Stimulated activated CD4-positive, alpha-beta T cell treated with anti-CD3 and anti-CD28 coated beads, Interleukin-15, amount 100 ng/mL, for 48 hours (primary cell): ENCODE data around the gene ATP2B1.

ENCODE experiments used
- DNase-seq, 2 donors: peaks; one replicate each; pipeline ENCODE4 v3.0.0-alpha.2; 2020; ENCODE audit warnings: low read depth in 2 of 2

Gene ATP2B1

GRCh38 chr12:89692439-89692838 lies 16.2 kb downstream of the ATP2B1 start:
- DNase-seq = no peak

- DNase-seq = no peak
These were observed 17.0 kb downstream of the ATP2B1 start for GRCh38 chr12:89691659-89692058.

- no peak for DNase-seq
These were observed 17.7 kb downstream of the ATP2B1 start for GRCh38 chr12:89690925-89691324.

GRCh38 chr12:89689306-89689705 lies 19.3 kb downstream of the ATP2B1 start:
- no peak for DNase-seq

- no peak for DNase-seq
These were observed 22.3 kb downstream of the ATP2B1 start for GRCh38 chr12:89686311-89686710.

GRCh38 chr12:89685363-89685972 lies 23.2 kb downstream of the ATP2B1 start:
- DNase-seq = no peak

GRCh38 chr12:89684136-89684535 lies 24.5 kb downstream of the ATP2B1 start:
- no peak for DNase-seq

- DNase-seq = no peak
These were observed 26.4 kb downstream of the ATP2B1 start for GRCh38 chr12:89682284-89682683.

GRCh38 chr12:89680409-89680808 lies 28.2 kb downstream of the ATP2B1 start:
- DNase-seq = no peak

GRCh38 chr12:89679631-89680030 lies 29.0 kb downstream of the ATP2B1 start:
- no peak for DNase-seq

- DNase-seq = no peak
These were observed 30.4 kb downstream of the ATP2B1 start for GRCh38 chr12:89678225-89678624.

- no peak for DNase-seq
These were observed 31.7 kb downstream of the ATP2B1 start for GRCh38 chr12:89676930-89677329.

- DNase-seq = no peak
These were observed 34.2 kb downstream of the ATP2B1 start for GRCh38 chr12:89674326-89674942.

- DNase-seq = no peak
These were observed 35.0 kb downstream of the ATP2B1 start for GRCh38 chr12:89673603-89674002.

GRCh38 chr12:89672589-89672979 lies 36.1 kb downstream of the ATP2B1 start:
- DNase-seq = no peak

- DNase-seq = no peak
These were observed 37.2 kb downstream of the ATP2B1 start for GRCh38 chr12:89671469-89671868.

- DNase-seq = no peak
These were observed 39.4 kb downstream of the ATP2B1 start for GRCh38 chr12:89669197-89669596.

GRCh38 chr12:89665556-89665955 lies 43.1 kb downstream of the ATP2B1 start:
- DNase-seq = no peak

GRCh38 chr12:89664441-89664840 lies 44.2 kb downstream of the ATP2B1 start:
- DNase-seq = no peak

- DNase-seq = no peak
These were observed 44.9 kb downstream of the ATP2B1 start for GRCh38 chr12:89663577-89664357.

GRCh38 chr12:89662623-89663022 lies 46.0 kb downstream of the ATP2B1 start:
- no peak for DNase-seq

GRCh38 chr12:89661706-89662330 lies 46.8 kb downstream of the ATP2B1 start:
- DNase-seq = no peak

- DNase-seq = no peak
These were observed 50.9 kb downstream of the ATP2B1 start for GRCh38 chr12:89657739-89658138.
